Stimulated activated CD8-positive, alpha-beta memory T cell treated with anti-CD3 and anti-CD28 coated beads, Interleukin-4, amount 100 ng/mL, for 48 hours (primary cell): ENCODE results near the gene PDK1.

Experiments used
- DNase-seq: peaks from one replicate; pipeline ENCODE4 v3.0.0-alpha.2; 2020

The PDK1 gene

GRCh38 chr2:172655091-172655837, 99.4 kb downstream of the PDK1 start:
- no peak for DNase-seq

DNA sequence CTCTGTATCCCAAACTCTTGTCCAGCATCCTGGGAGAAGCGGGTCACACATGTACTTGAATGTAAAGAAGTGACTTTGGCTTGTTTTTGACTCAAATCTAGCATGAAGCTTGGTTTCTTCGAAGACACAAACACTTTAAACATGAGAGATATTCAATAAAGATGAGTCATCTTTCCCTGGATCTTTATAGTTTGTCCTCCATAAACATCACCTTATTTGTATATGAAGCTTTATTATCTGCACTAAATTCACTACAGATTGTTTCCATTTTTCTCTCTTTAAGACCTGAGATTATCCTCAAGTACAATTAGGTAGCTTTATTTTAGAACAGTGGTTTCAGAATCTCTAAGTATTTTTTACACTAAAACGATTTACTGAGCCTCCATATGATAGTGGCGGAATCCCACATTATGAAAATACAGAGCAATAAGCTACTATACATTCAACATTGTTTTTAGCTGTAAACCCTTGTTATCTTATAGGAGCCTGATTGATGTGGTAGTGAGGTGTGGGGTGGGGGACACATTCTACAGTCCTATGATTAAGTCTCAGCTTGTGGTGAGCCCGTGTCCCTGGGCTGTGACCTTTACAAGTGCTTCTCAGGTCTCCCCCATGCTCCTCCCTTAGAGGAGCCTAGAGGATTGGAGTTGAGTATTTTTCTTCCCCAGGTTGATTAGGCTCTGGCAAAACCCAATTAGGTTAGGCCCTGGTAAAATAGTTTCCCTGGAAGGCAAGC, 100.1 kb downstream of the PDK1 start:
- DNase-seq: no peak
